Testis (tissue), 2 donors: Measurements from ENCODE around the gene ZDHHC19.

ENCODE experiments used
- CTCF ChIP-seq, 3 experiments: fragments of 450-650 bp in 2 of 3; fragments of 200-600 bp in 1 of 3; sonication (generic) in 1 of 3; IDR thresholded peaks; one replicate each; pipeline ENCODE4 v1.5.1; 2016 to 2019; ENCODE audit warnings: antibody characterized with exemption in 3 of 3, mild to moderate bottlenecking in 2 of 3, moderate library complexity in 1 of 3
- POLR2A ChIP-seq: fragments of 450-650 bp; IDR thresholded peaks from one replicate; pipeline ENCODE4 v1.6.1; 2017; ENCODE audit warnings: antibody characterized with exemption, mild to moderate bottlenecking, moderate library complexity

DNA sequence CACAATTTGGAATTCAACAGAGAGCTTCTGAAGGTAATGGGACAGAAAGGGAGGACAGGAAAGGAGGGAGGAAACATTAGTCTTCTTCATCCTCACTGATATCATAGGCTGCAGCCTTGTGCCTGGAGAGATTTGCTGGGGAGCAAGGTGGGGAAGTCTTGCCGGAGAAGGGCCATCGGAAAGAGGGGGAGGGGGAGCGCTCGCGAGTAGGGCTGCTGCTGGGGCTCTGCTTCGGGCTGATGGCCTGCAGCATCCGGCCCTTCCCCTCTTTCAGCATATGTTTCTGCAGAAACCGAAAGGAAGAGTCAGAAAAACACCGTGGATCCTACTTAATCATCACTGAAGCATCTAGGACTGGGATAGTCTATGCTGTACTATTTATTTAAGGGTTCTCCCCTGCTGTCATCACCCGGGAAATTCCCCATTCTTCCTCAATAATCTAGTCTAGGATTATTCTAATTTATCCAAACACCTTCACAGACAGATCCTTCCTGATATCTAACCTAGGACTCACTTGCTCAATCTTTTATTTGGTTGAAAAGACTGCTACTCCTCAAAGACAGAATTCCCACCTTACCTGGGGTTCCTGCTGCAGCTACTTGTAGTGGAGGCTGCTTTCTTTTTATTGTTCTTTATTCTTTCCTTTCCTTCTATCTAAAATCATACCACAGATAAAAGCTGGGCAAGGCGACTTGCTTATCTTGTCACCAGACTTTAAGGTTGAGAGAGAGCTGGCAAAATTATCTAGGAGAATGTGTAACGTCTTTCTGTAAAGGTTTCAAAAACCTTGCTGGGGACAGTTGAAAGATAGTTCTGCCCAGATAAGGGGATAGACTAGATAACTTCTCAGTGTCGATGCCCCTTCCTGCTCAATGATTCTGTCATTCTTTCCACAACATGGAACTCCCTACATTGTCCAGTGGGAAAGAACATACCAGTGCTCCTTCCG is 27.7 kb upstream of the ZDHHC19 start:
- TF ChIP-seq POLR2A = no peak
- TF ChIP-seq CTCF (IDR thresholded peaks at IDR 0.05) = no peak
